Measurements from ENCODE around the gene ABI3.

Gene ABI3

DNA sequence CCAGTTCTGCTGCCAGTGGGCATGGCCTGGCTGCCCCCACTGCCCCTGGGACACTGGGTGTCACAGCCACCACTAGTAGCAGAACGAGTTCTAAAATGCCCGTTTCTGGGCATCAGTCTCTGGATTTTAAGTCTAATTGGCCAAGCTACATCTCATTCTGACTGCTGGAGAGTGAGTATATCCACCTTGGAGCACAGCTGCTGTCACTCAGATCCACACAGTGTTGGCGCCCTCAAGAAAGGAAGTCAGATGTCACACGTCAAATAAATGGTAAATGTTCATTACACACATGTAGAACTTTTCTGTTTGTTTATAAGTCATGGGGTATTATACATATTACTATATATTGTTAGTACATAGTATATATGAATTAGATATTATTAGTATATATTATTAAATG is 19.6 kb upstream of the ABI3 start:
- no peak for DNase-seq (ENCODE audit: low spot score)
- Mint-ChIP-seq H3K27ac (peak overlapping the region; percentile 70), H3K9me3 (peaks cover 5% of the 10 kb centered on the region), H3K36me3 (ENCODE audit: low read depth) (peaks cover 3% of the 10 kb centered on the region), H3K4me3 (peak overlapping the region; percentile 67), H3K4me1 (ENCODE audit: low read depth) (peaks cover 38% of the 10 kb centered on the region), H3K27me3 (ENCODE audit: low read depth) (peaks cover 5% of the 10 kb centered on the region)

- no peaks in the 10 kb centered on the region for H3K36me3 Mint-ChIP-seq (ENCODE audit: low read depth)
- no peaks in the 10 kb centered on the region for H3K9me3 Mint-ChIP-seq
- H3K4me1 Mint-ChIP-seq (ENCODE audit: low read depth), result peaks cover 43% of the 10 kb centered on the region
- no peak for DNase-seq (ENCODE audit: low spot score)
- peaks cover 5% of the 10 kb centered on the region for H3K27me3 Mint-ChIP-seq (ENCODE audit: low read depth)
- peak overlapping the region; percentile 97 for H3K27ac Mint-ChIP-seq
- peak overlapping the region; percentile 90 for H3K4me3 Mint-ChIP-seq
Measured at GRCh38 chr17:49191409-49191916, 19.0 kb upstream of the ABI3 start.

- Mint-ChIP-seq H3K27me3 (ENCODE audit: low read depth) (peaks cover 5% of the 10 kb centered on the region), H3K9me3 (no peaks in the 10 kb centered on the region), H3K36me3 (ENCODE audit: low read depth) (no peaks in the 10 kb centered on the region)
Measured at GRCh38 chr17:49191917-49192741, 18.4 kb upstream of the ABI3 start.

DNA sequence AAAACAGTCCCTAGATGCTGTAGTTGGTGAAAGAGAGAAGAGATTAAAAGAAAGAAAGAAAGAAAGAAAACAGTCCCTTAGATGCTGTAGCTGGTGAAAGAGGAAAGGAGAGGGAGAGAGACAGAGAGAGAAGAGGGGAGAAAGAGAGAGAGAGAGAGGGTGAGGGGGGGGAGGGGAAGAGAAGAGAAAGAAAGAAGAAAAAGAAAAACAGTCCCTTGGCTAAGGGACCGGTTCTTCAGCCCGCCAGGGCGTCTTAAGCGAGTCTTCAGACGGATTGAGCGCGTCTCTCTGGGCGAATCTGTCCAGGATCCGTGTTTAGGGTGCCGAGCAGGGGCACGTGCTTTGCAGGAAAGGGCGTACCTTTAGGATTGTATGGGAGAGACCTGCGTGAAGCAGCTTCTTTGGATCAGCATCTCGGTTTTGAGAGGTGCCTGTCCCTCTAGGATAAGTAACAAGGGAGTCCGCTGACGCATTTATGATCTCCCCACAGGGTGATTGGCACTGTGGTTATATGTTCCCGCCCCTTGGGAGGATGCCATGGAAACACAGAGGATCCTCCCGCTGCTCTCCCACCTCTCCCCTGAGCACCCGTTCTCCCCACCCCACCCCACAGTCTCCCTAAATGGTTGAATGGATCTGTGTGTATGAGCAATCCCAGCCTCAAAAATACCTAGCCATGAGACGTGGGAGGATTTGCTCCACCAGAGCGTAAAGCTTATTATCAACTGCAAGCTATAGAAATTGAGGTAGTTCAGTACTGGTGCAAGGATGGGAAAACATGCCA is 16.8 kb upstream of the ABI3 start:
- no peak for DNase-seq (ENCODE audit: low spot score)
- H3K4me1 Mint-ChIP-seq (ENCODE audit: low read depth), result peaks cover 51% of the 10 kb centered on the region
- H3K27ac Mint-ChIP-seq, result peak overlapping the region; percentile 97
- peak overlapping the region; percentile 90 for H3K4me3 Mint-ChIP-seq
- H3K27me3 Mint-ChIP-seq (ENCODE audit: low read depth), result peaks cover 5% of the 10 kb centered on the region
- no peaks in the 10 kb centered on the region for H3K36me3 Mint-ChIP-seq (ENCODE audit: low read depth)
- H3K9me3 Mint-ChIP-seq, result no peaks in the 10 kb centered on the region

More at GRCh38 chr17:49191917-49192741, 18.4 kb upstream of the ABI3 start:
- peak; percentile 83 for DNase-seq (ENCODE audit: low spot score)
- H3K27ac Mint-ChIP-seq, result peak overlapping the region; percentile 97
- peaks cover 46% of the 10 kb centered on the region for H3K4me1 Mint-ChIP-seq (ENCODE audit: low read depth)
- peak overlapping the region; percentile 90 for H3K4me3 Mint-ChIP-seq

GRCh38 chr17:49194297-49194607 is 16.3 kb upstream of the ABI3 start:
- no peak for DNase-seq (ENCODE audit: low spot score)
- H3K4me1 Mint-ChIP-seq (ENCODE audit: low read depth), result peaks cover 51% of the 10 kb centered on the region
- peak overlapping the region; percentile 32 for H3K4me3 Mint-ChIP-seq
- H3K27me3 Mint-ChIP-seq (ENCODE audit: low read depth), result peaks cover 5% of the 10 kb centered on the region
- peak overlapping the region; percentile 97 for H3K27ac Mint-ChIP-seq
- no peaks in the 10 kb centered on the region for H3K9me3 Mint-ChIP-seq
- no peaks in the 10 kb centered on the region for H3K36me3 Mint-ChIP-seq (ENCODE audit: low read depth)

GRCh38 chr17:49195751-49196150 is 14.8 kb upstream of the ABI3 start:
- no peaks in the 10 kb centered on the region for H3K36me3 Mint-ChIP-seq (ENCODE audit: low read depth)
- no peaks in the 10 kb centered on the region for H3K9me3 Mint-ChIP-seq
- peaks cover 5% of the 10 kb centered on the region for H3K27me3 Mint-ChIP-seq (ENCODE audit: low read depth)
- no peak for DNase-seq (ENCODE audit: low spot score)
- peaks cover 42% of the 10 kb centered on the region for H3K4me1 Mint-ChIP-seq (ENCODE audit: low read depth)
- H3K27ac Mint-ChIP-seq, result peak overlapping the region; percentile 68
- H3K4me3 Mint-ChIP-seq, result peak overlapping the region; percentile 34

DNA sequence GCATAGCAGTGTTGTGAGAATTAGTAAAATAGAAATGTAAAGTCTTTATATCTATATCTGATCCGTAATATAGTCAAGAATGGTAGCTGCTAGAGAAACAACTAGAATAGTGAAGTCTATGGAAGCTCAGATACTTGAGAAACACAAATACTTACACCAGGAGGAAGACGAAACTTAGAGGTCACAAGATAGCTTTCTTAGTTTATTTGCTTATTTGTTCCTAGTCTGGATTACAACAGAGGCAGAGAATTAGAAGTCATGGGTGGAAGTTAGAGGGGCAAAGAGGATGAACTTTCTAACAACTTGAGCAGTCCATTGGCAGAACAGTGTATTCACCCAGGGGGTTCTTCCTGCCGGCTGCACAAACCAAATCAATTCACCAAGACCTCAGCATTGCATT is 14.0 kb upstream of the ABI3 start:
- H3K27me3 Mint-ChIP-seq (ENCODE audit: low read depth), result peaks cover 5% of the 10 kb centered on the region
- H3K4me1 Mint-ChIP-seq (ENCODE audit: low read depth), result peaks cover 38% of the 10 kb centered on the region
- no peak overlapping the region for H3K27ac Mint-ChIP-seq
- no peaks in the 10 kb centered on the region for H3K36me3 Mint-ChIP-seq (ENCODE audit: low read depth)
- H3K4me3 Mint-ChIP-seq, result no peak overlapping the region
- no peak for DNase-seq (ENCODE audit: low spot score)
- no peaks in the 10 kb centered on the region for H3K9me3 Mint-ChIP-seq

GRCh38 chr17:49197346-49197998 is 13.0 kb upstream of the ABI3 start:
- DNase-seq (ENCODE audit: low spot score), result no peak
- no peak overlapping the region for H3K4me3 Mint-ChIP-seq
- H3K4me1 Mint-ChIP-seq (ENCODE audit: low read depth), result peaks cover 35% of the 10 kb centered on the region
- H3K36me3 Mint-ChIP-seq (ENCODE audit: low read depth), result no peaks in the 10 kb centered on the region
- H3K27me3 Mint-ChIP-seq (ENCODE audit: low read depth), result peaks cover 2% of the 10 kb centered on the region
- H3K9me3 Mint-ChIP-seq, result no peaks in the 10 kb centered on the region
- H3K27ac Mint-ChIP-seq, result no peak overlapping the region

GRCh38 chr17:49198211-49198610 is 12.3 kb upstream of the ABI3 start:
- DNase-seq (ENCODE audit: low spot score), result no peak
- Mint-ChIP-seq H3K4me3 (no peak overlapping the region), H3K9me3 (no peaks in the 10 kb centered on the region), H3K27me3 (ENCODE audit: low read depth) (no peaks in the 10 kb centered on the region), H3K36me3 (ENCODE audit: low read depth) (no peaks in the 10 kb centered on the region), H3K27ac (no peak overlapping the region), H3K4me1 (ENCODE audit: low read depth) (peaks cover 34% of the 10 kb centered on the region)

GRCh38 chr17:49200423-49201083 is 10.0 kb upstream of the ABI3 start:
- Mint-ChIP-seq H3K4me1 (ENCODE audit: low read depth) (peaks cover 20% of the 10 kb centered on the region), H3K4me3 (no peak overlapping the region), H3K27ac (no peak overlapping the region), H3K9me3 (no peaks in the 10 kb centered on the region), H3K36me3 (ENCODE audit: low read depth) (no peaks in the 10 kb centered on the region), H3K27me3 (ENCODE audit: low read depth) (no peaks in the 10 kb centered on the region)
- no peak for DNase-seq (ENCODE audit: low spot score)

GRCh38 chr17:49201481-49201927 is 9.0 kb upstream of the ABI3 start:
- Mint-ChIP-seq H3K27ac (no peak overlapping the region), H3K27me3 (ENCODE audit: low read depth) (no peaks in the 10 kb centered on the region), H3K9me3 (no peaks in the 10 kb centered on the region), H3K4me1 (ENCODE audit: low read depth) (peaks cover 10% of the 10 kb centered on the region), H3K4me3 (no peak overlapping the region), H3K36me3 (ENCODE audit: low read depth) (no peaks in the 10 kb centered on the region)
- DNase-seq (ENCODE audit: low spot score), result no peak

DNA sequence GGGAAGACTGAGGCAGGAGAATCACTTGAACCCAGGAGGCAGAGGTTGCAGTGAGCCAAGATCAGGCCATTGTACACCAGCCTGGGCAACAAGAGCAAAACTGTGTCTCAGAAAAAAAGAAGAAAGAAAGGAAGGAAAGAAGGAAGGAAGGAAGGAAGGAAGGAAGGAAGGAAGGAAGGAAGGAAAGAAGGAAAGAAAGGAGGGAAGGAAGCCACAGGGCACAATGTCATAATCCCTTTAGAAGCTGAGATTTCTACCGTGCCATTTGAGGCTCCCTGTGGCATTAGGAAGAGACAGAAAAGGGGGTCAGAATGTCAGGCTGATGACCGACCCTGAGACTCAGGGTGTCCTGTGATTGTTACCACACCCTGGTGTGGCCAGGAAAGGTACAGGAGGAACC is 6.7 kb upstream of the ABI3 start:
- Mint-ChIP-seq H3K4me1 (ENCODE audit: low read depth) (peaks cover 8% of the 10 kb centered on the region), H3K36me3 (ENCODE audit: low read depth) (no peaks in the 10 kb centered on the region), H3K27me3 (ENCODE audit: low read depth) (no peaks in the 10 kb centered on the region), H3K27ac (no peak overlapping the region), H3K9me3 (no peaks in the 10 kb centered on the region), H3K4me3 (no peak overlapping the region)
- no peak for DNase-seq (ENCODE audit: low spot score)

DNA sequence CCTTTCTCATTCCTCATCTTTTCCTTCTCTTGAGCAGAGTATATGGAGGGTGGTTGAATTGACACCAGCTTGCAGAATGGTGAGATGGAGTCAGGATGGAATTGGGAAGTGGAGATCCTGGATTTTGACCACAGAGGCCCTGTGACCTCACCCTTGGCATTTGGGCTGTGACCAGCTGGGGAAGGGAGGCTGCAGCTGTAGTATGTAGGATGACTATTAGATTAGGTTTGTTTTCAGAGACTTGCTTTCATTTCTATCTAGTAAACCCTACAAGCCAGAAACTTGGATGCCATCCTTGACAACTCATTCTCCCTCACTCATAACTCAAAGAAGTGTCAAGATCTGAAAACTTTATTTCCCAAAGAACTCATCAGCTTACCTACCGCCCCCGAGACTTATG is 6.0 kb upstream of the ABI3 start:
- no peak for DNase-seq (ENCODE audit: low spot score)
- no peaks in the 10 kb centered on the region for H3K27me3 Mint-ChIP-seq (ENCODE audit: low read depth)
- H3K27ac Mint-ChIP-seq, result no peak overlapping the region
- H3K4me3 Mint-ChIP-seq, result no peak overlapping the region
- H3K4me1 Mint-ChIP-seq (ENCODE audit: low read depth), result peaks cover 16% of the 10 kb centered on the region
- no peaks in the 10 kb centered on the region for H3K9me3 Mint-ChIP-seq
- H3K36me3 Mint-ChIP-seq (ENCODE audit: low read depth), result no peaks in the 10 kb centered on the region

Data from T-helper 2 cell treated with Interferon-gamma antibody and Interleukin-4, amounts not matched to agents 5 μg/mL and 100 μg/mL, for 36 hours (primary cell).